ENCODE results near the gene CFAP68. TPM values are rescaled to one million over a fixed set of nuclear protein-coding genes. Genes with fewer than 3 reads are reported as not detected.

CFAP68 gene
- total and polyA plus RNA-seq, 9 of the 15 experiments (the other 6 are each of a cell fraction or from before 2014, with no cell fraction given), result 22.8 to 72.3 (median 52.5) TPM

DNA sequence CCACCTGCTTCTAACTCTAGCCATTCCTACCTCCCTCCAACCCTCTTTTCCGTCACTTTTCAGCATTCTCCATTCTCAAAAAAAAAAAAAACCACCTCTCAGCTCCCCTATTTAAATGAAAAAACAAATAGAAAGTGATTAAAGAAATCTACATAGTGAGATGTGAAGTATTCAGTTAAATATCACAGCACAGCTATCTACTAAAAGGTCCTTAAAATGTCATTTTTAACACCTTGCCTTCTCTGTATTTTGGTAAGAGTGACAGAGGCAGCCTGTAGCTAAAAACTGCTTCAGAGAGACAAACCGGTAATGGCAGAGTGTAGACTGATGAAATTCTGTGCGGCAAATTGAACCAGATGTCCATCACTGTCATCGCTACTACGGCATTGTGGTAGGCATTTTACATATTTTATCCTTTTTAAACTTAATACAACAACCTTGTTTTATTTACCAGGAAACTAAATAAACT is 7.6 kb upstream of the CFAP68 start (continued):
- TF ChIP-seq MTA1 (IDR thresholded peaks at IDR 0.05; ENCODE audit: borderline replicate concordance), result 0 out of 2 replicates have a peak, but pooled peaks have one; percentile 5
- peak; percentile 42; the same call in 1 of the 2 replicates for TF ChIP-seq NFRKB (IDR thresholded peaks at IDR 0.05; ENCODE audit: low read depth)
- TF ChIP-seq ELF1 (tag; IDR thresholded peaks at IDR 0.05), result no peak
- TF ChIP-seq POU5F1 (IDR thresholded peaks at IDR 0.05; ENCODE audit: borderline replicate concordance, low read depth, low read length, partially characterized antibody), result no peak
- TF ChIP-seq NRF1 (conservative IDR thresholded peaks at IDR 0.05 in 1 of 2, IDR thresholded peaks at IDR 0.05 in 1 of 2), result peak; percentile 66 to 73
- no peak for TF ChIP-seq FOXP1 (CRISPR knock-in tag; IDR thresholded peaks at IDR 0.05)
- TF ChIP-seq, protein P1, sequence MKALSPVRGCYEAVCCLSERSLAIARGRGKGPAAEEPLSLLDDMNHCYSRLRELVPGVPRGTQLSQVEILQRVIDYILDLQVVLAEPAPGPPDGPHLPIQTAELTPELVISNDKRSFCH (CRISPR knock-in tag; IDR thresholded peaks at IDR 0.05), result no peak
- TF ChIP-seq, protein P1 (tag; IDR thresholded peaks at IDR 0.05), result no peak
- no peak for TF ChIP-seq PHF20 (IDR thresholded peaks at IDR 0.05; ENCODE audit: partially characterized antibody)
- TF ChIP-seq, protein P2, sequence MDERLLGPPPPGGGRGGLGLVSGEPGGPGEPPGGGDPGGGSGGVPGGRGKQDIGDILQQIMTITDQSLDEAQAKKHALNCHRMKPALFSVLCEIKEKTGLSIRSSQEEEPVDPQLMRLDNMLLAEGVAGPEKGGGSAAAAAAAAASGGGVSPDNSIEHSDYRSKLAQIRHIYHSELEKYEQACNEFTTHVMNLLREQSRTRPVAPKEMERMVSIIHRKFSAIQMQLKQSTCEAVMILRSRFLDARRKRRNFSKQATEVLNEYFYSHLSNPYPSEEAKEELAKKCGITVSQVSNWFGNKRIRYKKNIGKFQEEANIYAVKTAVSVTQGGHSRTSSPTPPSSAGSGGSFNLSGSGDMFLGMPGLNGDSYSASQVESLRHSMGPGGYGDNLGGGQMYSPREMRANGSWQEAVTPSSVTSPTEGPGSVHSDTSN (CRISPR knock-in tag; IDR thresholded peaks at IDR 0.05; ENCODE audit: low read depth), result no peak
- TF ChIP-seq, protein P2 (tag; conservative IDR thresholded peaks at IDR 0.05; ENCODE audit: low read depth), result peak; percentile 5; the same call in 1 of the 2 replicates
- TF ChIP-seq NR4A1 (CRISPR knock-in tag; IDR thresholded peaks at IDR 0.05), result no peak
- TF ChIP-seq NR4A1 (tag; IDR thresholded peaks at IDR 0.05), result no peak
- TF ChIP-seq NR1H2 (CRISPR knock-in tag; IDR thresholded peaks at IDR 0.05), result no peak
- TF ChIP-seq DNMT1 (IDR thresholded peaks at IDR 0.05), result no peak
- TF ChIP-seq, protein P3, sequence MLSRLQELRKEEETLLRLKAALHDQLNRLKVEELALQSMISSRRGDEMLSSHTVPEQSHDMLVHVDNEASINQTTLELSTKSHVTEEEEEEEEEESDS (CRISPR knock-in tag; IDR thresholded peaks at IDR 0.05), result no peak
- TF ChIP-seq, protein P4, sequence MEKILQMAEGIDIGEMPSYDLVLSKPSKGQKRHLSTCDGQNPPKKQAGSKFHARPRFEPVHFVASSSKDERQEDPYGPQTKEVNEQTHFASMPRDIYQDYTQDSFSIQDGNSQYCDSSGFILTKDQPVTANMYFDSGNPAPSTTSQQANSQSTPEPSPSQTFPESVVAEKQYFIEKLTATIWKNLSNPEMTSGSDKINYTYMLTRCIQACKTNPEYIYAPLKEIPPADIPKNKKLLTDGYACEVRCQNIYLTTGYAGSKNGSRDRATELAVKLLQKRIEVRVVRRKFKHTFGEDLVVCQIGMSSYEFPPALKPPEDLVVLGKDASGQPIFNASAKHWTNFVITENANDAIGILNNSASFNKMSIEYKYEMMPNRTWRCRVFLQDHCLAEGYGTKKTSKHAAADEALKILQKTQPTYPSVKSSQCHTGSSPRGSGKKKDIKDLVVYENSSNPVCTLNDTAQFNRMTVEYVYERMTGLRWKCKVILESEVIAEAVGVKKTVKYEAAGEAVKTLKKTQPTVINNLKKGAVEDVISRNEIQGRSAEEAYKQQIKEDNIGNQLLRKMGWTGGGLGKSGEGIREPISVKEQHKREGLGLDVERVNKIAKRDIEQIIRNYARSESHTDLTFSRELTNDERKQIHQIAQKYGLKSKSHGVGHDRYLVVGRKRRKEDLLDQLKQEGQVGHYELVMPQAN (IDR thresholded peaks at IDR 0.05; ENCODE audit: borderline replicate concordance), result 0 out of 2 replicates have a peak, but pooled peaks have one; percentile 19
- TF ChIP-seq, protein P5, sequence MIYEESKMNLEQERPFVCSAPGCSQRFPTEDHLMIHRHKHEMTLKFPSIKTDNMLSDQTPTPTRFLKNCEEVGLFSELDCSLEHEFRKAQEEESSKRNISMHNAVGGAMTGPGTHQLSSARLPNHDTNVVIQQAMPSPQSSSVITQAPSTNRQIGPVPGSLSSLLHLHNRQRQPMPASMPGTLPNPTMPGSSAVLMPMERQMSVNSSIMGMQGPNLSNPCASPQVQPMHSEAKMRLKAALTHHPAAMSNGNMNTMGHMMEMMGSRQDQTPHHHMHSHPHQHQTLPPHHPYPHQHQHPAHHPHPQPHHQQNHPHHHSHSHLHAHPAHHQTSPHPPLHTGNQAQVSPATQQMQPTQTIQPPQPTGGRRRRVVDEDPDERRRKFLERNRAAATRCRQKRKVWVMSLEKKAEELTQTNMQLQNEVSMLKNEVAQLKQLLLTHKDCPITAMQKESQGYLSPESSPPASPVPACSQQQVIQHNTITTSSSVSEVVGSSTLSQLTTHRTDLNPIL (CRISPR knock-in tag; IDR thresholded peaks at IDR 0.05), result no peak
- no peak for TF ChIP-seq FOXA3 (CRISPR knock-in tag; conservative IDR thresholded peaks at IDR 0.05 in 1 of 2, IDR thresholded peaks at IDR 0.05 in 1 of 2)
- TF ChIP-seq SLC30A9 (CRISPR knock-in tag; IDR thresholded peaks at IDR 0.05), result no peak
- TF ChIP-seq, protein P6, sequence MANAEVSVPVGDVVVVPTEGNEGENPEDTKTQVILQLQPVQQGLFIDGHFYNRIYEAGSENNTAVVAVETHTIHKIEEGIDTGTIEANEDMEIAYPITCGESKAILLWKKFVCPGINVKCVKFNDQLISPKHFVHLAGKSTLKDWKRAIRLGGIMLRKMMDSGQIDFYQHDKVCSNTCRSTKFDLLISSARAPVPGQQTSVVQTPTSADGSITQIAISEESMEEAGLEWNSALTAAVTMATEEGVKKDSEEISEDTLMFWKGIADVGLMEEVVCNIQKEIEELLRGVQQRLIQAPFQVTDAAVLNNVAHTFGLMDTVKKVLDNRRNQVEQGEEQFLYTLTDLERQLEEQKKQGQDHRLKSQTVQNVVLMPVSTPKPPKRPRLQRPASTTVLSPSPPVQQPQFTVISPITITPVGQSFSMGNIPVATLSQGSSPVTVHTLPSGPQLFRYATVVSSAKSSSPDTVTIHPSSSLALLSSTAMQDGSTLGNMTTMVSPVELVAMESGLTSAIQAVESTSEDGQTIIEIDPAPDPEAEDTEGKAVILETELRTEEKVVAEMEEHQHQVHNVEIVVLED (CRISPR knock-in tag; IDR thresholded peaks at IDR 0.05), result no peak
